NCI-H2029 (cell line): Measurements from ENCODE around the gene LSM3.

Experiments
- DNase-seq: peaks from one replicate; lab custom pipeline; 2025; lab: John Stamatoyannopoulos, UW

The LSM3 gene

GRCh38 chr3:14143271-14144225 is 35.1 kb upstream of the LSM3 start:
- DNase-seq = peak; percentile 84

GRCh38 chr3:14144423-14145075 is 34.1 kb upstream of the LSM3 start:
- peak; percentile 99 for DNase-seq

- DNase-seq = no peak
Measured at GRCh38 chr3:14145236-14145635, 33.4 kb upstream of the LSM3 start.

DNA sequence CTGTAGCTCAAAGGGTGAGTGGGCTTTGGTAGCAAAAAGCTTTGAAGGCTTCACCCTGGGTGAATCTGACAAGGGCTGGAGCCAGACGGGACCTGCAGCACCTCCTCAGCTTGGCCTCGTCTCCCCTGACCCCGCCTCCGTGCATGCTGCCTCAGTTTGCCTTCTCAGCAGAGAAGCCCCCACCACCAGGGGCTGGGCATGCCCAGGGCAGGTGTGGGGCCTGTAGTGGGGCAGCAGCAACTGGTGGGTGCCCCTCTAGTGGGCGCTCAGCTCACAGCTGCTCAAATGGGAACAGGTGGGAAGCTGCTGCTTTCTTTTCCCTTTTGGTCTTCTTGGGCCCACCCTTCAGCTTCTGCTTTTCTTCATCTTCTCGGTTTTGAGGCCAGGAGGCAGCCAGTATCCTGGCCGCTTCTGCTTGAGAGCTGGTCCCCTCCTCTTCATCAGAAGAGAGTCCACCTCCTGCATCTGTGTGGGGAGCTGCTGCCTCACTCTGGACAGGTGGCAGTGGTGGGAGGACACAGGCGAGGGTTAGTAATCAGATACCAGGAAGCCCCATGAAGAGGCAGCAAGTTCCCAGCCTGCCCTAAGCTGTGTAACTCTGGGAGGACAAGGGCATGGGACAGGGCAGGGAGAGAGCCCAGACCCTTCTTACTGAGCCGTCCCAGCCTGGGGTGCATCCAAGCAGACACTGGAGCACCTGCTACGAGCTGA is 32.8 kb upstream of the LSM3 start:
- no peak for DNase-seq

DNA sequence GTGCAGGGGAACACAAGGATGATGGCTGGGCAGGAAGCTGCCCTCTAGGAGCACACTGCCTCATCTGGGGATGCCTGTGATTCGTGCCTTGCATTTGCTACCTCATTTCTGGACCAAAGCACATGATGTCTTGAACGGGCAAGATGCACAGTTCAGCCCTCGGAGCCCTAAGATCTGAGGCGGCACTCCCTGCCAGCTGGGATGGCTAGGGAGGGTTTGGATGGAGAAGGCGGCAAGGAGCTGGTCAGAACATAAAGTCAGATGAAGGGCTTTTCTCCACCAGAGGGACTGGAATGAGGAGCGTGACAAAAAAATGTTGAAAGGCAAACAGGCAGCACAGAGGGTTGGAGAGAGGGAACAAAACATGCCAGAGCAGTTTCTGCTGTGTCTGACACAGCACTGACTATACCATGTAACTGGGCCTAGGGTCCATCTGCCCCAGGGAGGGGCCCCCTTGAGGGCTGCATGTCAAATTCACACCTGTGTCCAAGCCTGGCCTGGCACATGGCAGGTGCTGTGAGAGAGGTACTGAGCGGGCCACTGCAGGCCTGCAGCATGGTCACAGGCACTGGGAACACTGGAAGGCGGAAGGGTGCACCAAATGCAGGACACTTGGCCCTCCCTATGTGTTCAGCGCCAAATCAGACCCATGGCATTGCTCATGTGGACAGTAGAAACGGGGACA is 32.1 kb upstream of the LSM3 start:
- no peak for DNase-seq

DNA sequence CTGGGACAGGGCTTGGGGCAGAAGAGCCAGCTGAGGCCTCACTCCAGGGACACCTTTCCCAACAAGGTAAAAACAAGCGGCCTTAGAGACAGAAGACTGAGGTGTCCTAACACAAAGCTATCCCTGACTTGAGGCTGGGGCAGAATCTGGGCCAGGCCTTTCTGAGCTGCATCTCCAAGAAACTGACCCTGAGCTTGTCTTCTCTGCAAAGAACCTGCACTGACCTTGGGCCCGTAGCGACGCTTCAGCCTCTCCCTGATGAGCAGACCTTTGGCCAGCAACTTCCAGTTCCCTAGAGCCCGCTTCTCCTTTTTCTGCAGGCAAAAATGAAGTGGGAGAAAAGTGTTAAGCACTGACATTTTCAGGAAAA is 31.6 kb upstream of the LSM3 start:
- no peak for DNase-seq

GRCh38 chr3:14147617-14148016 is 31.0 kb upstream of the LSM3 start:
- no peak for DNase-seq

DNA sequence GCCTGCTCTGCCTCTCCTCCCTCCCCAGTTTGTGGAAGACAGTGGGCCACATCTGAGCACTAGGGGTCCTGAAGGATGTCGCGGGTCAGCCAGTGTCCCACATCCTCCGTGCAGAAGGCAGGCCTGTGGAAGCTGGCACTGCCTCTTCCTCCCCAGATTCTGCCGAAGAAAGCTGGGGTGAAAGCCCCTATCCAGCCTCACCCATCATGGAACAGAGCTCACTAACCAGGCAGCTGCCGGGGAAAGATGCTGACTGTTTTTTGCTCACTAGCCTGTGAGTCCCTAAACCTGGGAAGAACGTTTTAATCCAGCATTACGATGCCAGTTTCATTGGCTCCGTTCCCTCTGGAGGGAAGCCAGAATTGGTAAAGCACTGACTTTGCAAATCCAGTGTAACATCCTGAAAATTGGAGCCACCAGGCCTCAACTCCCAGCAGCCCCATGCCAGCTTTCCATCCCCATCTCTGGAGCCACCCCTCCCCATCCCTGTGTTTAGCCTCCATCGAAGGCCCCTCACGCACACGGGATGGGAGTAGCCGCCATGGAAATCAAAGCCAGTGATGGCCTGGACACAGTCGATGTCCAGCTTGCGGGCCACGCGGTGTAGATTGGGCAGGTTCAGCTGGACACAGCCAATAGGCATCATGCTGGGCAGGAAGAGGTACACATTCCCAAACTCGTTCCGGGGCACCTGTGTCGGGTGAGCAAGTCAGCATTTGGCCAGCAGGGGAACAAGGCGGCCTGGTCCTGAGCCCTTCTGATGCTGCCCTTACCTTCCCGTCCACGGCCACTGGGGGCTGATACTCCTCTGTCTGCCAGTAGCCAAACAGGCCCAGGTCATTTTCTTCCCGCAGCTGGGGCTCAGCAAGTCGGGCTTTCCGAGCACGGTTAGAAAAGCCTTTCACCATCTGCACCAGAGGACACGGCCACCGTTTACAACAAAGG is 30.3 kb upstream of the LSM3 start:
- peak; percentile 62 for DNase-seq

DNA sequence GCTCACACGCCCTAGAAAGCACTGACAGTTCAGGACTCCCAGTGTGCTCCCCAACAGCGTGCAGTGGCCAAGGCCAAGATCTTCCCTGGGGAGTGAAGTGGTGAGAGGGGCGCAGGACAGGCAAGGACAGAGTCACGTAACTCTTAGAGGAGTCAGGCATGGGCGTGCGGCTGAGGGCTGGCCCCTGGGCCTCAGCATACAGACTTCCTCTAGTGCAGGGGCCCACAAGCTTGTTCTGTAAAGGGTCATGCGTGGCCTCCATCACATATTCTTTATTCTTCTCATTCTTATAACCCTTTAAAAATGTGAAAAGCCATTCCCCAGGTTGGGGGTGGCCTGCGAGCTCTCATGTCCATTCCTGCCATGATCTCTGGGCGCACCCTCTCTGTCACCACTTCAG is 28.5 kb upstream of the LSM3 start:
- no peak for DNase-seq

DNA sequence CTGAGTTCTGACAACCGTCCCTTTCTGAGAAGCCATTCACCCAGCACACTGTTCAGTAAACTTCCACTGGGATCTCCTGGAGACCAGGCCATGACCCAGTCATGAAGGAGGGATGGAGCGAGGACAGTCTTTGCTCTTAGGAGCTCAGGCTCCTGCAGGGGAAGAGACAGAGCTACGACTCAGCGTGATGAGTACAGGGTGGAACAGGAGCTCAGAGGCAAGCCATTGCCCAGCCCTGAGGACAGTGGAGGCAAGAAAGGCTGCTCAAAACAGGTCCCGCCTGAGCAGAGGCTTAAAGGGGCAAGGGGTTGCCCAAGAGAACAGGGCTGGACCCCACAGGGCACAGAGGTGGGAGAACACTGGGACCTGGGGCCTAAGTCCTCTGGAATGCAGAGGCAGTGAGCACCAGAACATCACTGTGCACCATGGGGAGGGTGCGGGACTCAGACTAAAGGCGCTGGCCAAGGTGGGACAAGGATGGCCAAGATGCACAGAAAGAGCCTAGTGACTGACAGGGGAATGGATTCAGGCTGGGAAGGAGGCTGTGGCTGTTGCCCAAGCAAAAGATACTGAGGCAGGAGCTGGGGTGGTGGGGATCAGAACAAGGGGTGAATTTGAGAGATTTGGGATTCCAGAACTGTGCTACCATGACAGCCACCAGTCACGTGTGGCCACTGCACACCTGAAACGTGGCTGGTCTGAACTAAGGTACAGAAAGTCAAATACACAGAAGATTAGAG is 28.0 kb upstream of the LSM3 start:
- DNase-seq = no peak

- DNase-seq = no peak
Measured at GRCh38 chr3:14151471-14152083, 27.0 kb upstream of the LSM3 start.

DNA sequence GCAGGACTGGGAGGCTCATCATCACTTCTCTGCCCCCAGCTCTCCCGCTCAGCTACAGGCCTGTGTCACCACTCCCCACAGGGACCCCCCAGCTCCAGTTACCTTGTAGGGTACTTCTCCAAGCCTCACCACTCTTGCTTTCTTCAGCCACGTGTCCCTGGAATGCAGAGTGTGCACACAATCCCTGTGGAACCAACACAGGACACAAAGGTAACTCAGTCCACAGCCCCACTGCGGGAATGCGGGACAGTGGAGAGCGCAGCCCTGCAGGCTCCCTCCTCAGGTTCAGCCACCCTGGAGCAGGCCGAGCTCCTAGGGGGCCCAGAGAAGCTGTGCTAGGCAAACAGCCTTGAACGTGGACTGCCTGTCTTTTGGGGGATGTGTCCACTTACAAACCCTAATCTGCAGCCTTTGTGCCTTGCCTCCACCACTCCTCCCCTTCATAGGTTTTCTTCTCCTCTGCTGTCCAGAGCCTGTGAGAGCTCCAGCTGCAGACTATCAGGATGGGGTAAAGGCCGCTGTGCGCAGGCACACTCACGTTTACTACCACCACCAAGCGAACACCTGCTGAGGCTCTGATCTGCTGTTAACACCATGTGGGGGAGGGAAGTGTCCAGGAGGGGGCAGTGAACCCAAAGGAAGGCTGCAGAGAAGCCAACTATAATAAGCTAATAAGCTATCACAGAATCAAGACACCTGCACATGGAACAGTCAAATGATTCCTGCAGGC is 26.2 kb upstream of the LSM3 start:
- DNase-seq = no peak

- no peak for DNase-seq
Measured at GRCh38 chr3:14152963-14153355, 25.7 kb upstream of the LSM3 start.

DNA sequence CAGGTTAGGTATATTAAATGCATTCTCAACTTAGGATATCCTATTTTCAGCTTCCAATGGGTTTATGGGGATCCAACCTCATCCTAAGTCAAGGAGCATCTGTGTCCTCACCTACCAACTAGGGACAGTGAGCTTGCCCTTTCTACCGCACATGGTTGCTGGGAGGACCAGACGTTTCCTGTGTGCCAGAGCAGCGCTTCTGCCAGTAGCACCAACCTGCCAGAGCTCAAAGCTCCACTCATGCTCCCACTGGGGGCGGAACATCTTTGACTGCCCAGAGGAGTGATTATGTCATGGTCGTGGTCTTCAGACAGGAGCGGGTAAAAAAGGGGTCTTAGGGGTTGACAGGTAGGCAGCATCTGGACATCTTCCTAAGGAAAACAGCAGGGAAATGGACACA is 25.0 kb upstream of the LSM3 start:
- no peak for DNase-seq

DNA sequence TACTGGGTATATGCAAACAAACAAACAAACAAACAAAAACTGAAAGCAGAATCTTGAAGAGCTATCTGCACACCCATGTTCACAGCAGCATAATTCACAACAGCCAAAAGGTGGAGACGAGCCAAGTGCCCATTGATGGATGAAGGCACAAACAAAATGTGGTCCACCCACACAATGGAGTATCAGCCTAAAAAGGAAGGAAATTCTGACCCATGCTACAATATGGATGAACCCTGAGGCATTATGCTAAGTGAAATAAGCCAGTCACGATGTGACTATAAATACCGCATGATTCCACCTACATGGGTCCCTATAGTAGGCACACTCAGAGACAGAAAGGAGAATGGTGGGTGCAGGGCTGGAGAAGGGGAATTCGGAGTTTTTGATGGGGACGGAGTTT is 24.3 kb upstream of the LSM3 start:
- no peak for DNase-seq

DNA sequence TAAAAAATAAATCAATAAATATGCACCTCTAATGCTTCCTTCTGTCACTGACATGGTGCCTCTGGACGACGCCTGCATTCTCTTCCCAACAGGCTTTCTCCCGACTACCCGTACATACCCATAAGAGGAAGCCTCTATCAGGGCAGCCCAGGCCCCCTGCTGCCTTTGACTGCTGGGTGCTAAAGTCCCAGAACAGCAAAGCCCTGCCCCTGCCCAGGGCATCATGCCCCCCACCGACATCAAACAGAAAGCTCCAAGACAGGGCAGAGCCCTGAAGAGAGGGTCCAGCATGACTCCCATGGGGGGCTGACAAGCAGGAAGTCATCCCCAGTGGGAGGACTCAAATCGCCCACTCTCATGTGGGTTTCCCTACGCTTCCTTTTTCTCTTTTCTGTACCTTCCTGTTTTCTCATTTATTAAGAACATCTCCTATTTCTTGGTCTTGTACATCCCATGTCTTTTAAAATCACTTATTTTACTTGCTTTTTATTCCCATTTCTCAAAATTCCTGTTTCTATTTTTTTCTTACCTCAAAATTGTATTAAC is 23.6 kb upstream of the LSM3 start:
- DNase-seq = no peak

DNA sequence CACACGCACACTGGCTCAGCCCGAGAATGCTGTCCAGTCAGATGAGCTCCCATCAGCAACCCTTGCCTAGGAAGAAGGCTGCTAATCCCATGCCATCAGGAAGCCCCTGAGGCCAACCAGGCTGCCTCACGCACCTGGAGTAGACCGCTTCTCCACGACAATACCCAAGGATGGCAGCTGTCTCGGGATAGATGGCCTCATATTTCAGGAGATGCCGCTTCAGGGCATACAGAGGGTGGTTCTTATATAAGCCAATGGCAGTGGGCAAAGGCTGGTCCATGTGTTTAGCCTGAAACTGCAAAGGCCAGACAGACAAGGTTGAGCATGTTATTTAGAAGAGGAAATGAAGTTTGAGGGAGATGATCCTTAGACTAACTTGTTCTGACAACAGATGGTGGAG is 22.4 kb upstream of the LSM3 start:
- no peak for DNase-seq

DNA sequence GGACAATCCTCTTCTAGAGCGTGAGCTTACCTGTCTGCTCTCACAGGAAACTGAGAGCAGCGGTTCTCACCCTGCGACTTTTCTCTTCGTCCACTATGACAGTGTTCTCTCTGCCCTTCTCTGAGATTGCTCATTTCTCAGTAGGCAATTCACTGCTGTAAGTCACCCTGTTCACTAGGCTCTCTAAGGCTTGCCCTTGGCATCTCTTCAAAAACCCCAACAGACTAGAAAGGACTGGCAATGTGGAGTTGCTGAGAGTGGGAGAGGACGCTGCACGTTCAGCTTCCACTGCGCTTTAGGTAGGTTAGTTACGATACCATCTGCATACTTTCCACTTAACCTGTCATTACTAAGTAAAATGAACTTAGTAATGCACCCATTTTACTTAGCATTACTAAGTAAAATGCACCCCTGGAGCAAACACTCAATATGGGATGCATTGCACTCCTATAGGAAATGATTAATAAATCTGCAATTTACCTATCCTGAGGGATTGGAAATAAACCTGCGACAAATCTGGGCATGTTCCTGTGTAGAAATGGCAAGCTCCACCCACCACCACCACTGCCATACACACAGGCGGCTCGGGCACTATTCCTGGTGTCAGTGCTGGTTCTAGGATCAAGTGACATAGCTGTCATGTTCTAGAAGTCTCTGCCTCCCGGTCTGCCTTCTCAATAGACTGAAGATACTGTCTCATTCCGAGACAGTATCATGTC is 21.6 kb upstream of the LSM3 start:
- DNase-seq = no peak
